Ovary (tissue), 9 donors: ENCODE measurements around the gene FLNB. TPM values are rescaled to one million over a fixed set of nuclear protein-coding genes. Genes with fewer than 3 reads are reported as not detected.

Experiments used
- DNase-seq, 5 donors: peaks; one replicate each; pipeline ENCODE4 v3.0.0-alpha.2; 2019 to 2020
- H3K27ac ChIP-seq, 2 donors: fragments of 200-600 bp; one replicate each; pipeline versions ENCODE4 v1.5.1 to v1.8.0; 2019 to 2022
- H3K27me3 ChIP-seq: fragments of 200-600 bp; one replicate; pipeline ENCODE4 v1.8.0; 2022
- H3K36me3 ChIP-seq: fragments of 200-600 bp; sonication (generic); one replicate; pipeline ENCODE4 v1.5.1; 2019
- H3K4me1 ChIP-seq: one replicate; pipeline ENCODE4 v1.8.1; 2013; ENCODE audit warnings: mild to moderate bottlenecking, moderate library complexity; ENCODE audit not compliant: insufficient read depth
- H3K4me3 ChIP-seq: fragments of 200-600 bp; sonication (generic); one replicate; pipeline ENCODE4 v1.5.1; 2017
- H3K9me3 ChIP-seq, 2 donors: fragments of 200-600 bp in 1 of 2; sonication (generic) in 1 of 2; one replicate each; pipeline versions ENCODE4 v1.5.1 to v1.8.1; 2013 to 2019; ENCODE audit warnings: mild to moderate bottlenecking in 1 of 2, moderate library complexity in 1 of 2
- EP300 ChIP-seq: sonication (generic); formaldehyde crosslinking; IDR thresholded peaks from one replicate; pipeline ENCODE4 v1.6.1; 2017; ENCODE audit warnings: antibody characterized with exemption
- POLR2A ChIP-seq: fragments of 450-650 bp; IDR thresholded peaks from one replicate; pipeline ENCODE4 v1.6.1; 2017; ENCODE audit warnings: antibody characterized with exemption, mild to moderate bottlenecking, moderate library complexity
- WGBS, 3 donors: extraction: QIAGEN DNeasy Blood & Tissue Kit in 1 of 3; methylation state at CpG; one replicate each; pipeline versions ENCODE4 v1.1.5 to v1.1.7; 2013 to 2017; 5-methylcytosine and 5-hydroxymethylcytosine counted together
- intact Hi-C, 4 donors: fragments of 100-400 bp; cut with DNase I; formaldehyde crosslinking; loops; one replicate each; pipeline versions ENCODE4 v1.11.0 to v1.15.1; 2022 to 2023
- polyA plus RNA-seq, 2 donors: library from polyadenylated mRNA; stranded (reverse); fragments of 200-250 nt in 1 of 2; fragments of 350-450 nt in 1 of 2; fragmentation: Illumina TruSeq in 1 of 2; extraction: RNeasy Lipid Tissue Mini Kit (QIAGEN cat#74804) in 1 of 2; gene quantifications; one replicate each; pipeline ENCODE4 v1.2.3, GENCODE V29; 2013 to 2014
- total RNA-seq, 7 donors: library from RNA; depleted of rRNA in 2 of 7; stranded (reverse); fragments of >200 nt in 2 of 7; fragmentation: NEBNext Ultra II Directional in 3 of 7; extraction: Animal tissue kit (Norgen Biotek cat#: 25700) in 3 of 7; gene quantifications; one replicate each; pipeline versions ENCODE4 v1.1.0 to v1.2.4, GENCODE V29; 2016 to 2023
- TF ChIP-seq, protein P1 (sequence below), 3 donors: fragments of 450-650 bp in 2 of 3; fragments of 200-600 bp in 1 of 3; IDR thresholded peaks; one replicate each; pipeline versions ENCODE4 v1.5.1 to v1.8.0; 2016 to 2022; ENCODE audit warnings: antibody characterized with exemption in 3 of 3, mild to moderate bottlenecking in 1 of 3
- donor health status: DM: no; HTN: no; CAD: no; lungs with moderate emphysema.
- donor health status: DM: no; HTN: no; CAD: no.
- donor health status: Bipolar disorder and iron deficiency.
- donor health status: DM: yes; HTN: yes; CAD: no.
- donor health status: DM: no; HTN: no; CAD: no.
- donor health status: DM: yes; HTN: yes; CAD: no.

Gene FLNB
- total and polyA plus RNA-seq, 9 donors: 51.9 to 190 (median 126) TPM

DNA sequence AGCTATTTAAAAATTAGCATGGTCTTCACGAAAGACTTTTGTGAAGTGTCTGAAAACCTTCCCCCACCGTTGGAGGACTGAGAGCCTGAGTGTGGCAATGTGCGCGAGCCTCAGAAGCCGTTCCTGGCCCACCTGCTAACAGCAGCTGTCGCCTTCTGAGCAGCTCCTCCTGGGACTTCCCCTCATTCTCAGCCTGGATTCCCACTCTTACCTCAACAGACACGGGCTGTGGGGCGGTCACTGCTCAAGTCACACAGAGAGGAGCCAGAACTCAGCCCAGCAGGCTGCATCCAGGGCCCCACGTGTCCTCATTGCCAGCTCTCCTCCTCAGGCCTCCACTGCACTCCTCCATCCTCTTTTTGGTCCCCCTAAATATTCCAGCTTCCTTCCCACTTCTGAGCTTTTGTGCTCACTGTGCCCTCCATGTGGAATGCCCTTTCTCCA is 194.7 kb downstream of the FLNB start:
- TF ChIP-seq POLR2A: no peak
- Histone ChIP-seq H3K36me3 (no peaks in the 10 kb centered on the region), H3K27me3 (no peaks in the 10 kb centered on the region), H3K4me3 (no peak overlapping the region), H3K4me1 (peaks cover 4% of the 10 kb centered on the region), H3K9me3 (no peaks in the 10 kb centered on the region), H3K27ac (no peak overlapping the region)
- intact Hi-C loops: no loop called here
- DNase-seq: no peak
- WGBS, 3 donors: 84 to 91% (median 87%) methylated on average over 9 of the region's 9 CpGs

DNA sequence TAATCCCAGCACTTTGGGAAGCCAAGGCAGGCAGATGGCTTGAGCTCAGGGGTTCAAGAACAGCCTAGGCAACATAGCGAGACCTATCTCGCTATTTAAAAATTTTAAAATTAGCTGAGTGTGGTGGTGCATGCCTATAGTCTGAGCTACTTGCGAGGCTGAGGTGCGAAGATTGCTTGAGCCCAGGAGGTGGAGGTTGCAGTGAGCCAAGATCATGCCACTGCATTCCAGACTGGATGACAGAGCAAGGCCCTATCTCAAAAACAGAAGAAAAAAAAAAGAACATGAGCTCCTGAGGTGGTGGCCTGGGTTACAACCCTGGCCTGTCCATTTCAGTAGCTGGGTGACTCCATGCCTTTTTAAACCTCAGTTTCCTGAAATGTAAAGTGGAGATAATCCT is 195.3 kb downstream of the FLNB start:
- DNase-seq: no peak
- Histone ChIP-seq H3K4me3 (no peak overlapping the region), H3K36me3 (no peaks in the 10 kb centered on the region), H3K27ac (no peak overlapping the region), H3K27me3 (no peaks in the 10 kb centered on the region), H3K4me1 (peaks cover 1% of the 10 kb centered on the region), H3K9me3 (no peaks in the 10 kb centered on the region)
- 96 to 100% (median 96%) methylated on average over 4 of the region's 4 CpGs for WGBS, 3 donors
- TF ChIP-seq, protein P1, sequence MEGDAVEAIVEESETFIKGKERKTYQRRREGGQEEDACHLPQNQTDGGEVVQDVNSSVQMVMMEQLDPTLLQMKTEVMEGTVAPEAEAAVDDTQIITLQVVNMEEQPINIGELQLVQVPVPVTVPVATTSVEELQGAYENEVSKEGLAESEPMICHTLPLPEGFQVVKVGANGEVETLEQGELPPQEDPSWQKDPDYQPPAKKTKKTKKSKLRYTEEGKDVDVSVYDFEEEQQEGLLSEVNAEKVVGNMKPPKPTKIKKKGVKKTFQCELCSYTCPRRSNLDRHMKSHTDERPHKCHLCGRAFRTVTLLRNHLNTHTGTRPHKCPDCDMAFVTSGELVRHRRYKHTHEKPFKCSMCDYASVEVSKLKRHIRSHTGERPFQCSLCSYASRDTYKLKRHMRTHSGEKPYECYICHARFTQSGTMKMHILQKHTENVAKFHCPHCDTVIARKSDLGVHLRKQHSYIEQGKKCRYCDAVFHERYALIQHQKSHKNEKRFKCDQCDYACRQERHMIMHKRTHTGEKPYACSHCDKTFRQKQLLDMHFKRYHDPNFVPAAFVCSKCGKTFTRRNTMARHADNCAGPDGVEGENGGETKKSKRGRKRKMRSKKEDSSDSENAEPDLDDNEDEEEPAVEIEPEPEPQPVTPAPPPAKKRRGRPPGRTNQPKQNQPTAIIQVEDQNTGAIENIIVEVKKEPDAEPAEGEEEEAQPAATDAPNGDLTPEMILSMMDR (IDR thresholded peaks at IDR 0.05): no peak
- TF ChIP-seq POLR2A: no peak
- no peak for TF ChIP-seq EP300
- intact Hi-C loops: no loop called here

DNA sequence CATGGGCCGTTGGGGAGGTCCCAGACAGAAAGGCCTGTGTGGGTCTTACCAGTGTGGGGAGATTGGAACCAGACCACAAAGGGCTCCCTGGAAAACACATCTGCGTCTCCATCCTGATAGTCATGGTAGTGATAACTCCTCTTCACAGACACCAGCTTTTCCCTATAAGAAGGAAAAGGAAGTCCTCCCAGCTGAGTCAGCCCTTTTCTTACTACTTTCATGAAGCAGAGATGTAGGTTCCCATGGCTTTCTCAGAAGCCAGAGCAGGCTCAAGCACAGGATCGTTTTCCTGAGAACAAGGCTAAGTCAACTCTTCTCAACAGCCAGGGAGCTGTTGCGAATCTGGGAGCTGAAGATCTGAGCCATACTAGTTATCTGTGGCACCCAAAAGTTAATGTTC is 196.5 kb downstream of the FLNB start:
- no peaks in the 10 kb centered on the region for H3K9me3 ChIP-seq
- no peak overlapping the region for H3K27ac ChIP-seq
- TF ChIP-seq POLR2A (no peak), EP300 (no peak)
- TF ChIP-seq, protein P1 (IDR thresholded peaks at IDR 0.05): no peak
- H3K36me3 ChIP-seq: no peaks in the 10 kb centered on the region
- H3K4me3 ChIP-seq: no peak overlapping the region
- no peaks in the 10 kb centered on the region for H3K4me1 ChIP-seq
- WGBS, 3 donors: 85 to 93% (median 87%) methylated on average over 4 of the region's 4 CpGs
- H3K27me3 ChIP-seq: no peaks in the 10 kb centered on the region
- no peak for DNase-seq
- intact Hi-C loops: no loop called here

DNA sequence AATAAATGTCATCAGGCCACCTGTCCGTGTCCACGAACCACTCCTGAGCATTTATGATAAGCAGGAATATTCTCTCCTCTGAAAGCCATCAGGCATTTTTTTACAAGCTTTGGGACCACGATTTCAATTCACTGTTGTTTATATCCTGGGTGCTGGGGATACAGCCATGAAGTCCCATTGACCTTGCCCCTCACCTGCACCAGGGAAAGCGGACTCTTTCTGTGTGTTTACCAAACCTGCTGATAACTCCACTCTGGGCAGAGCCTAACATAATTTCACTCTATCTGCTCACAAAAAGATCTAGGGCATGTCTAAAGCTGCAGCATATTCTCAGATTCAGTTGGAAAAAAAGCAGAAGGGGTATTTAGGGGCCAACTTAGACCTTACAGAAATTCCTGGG is 197.8 kb downstream of the FLNB start:
- no peak overlapping the region for H3K4me3 ChIP-seq
- H3K27me3 ChIP-seq: no peaks in the 10 kb centered on the region
- 72 to 79% (median 75%) methylated on average over 4 of the region's 4 CpGs for WGBS, 3 donors
- no peaks in the 10 kb centered on the region for H3K4me1 ChIP-seq
- no peaks in the 10 kb centered on the region for H3K9me3 ChIP-seq
- intact Hi-C loops: no loop called here
- no peak overlapping the region for H3K27ac ChIP-seq
- TF ChIP-seq, protein P1 (IDR thresholded peaks at IDR 0.05): no peak
- TF ChIP-seq EP300 (no peak), POLR2A (no peak)
- DNase-seq: no peak
- H3K36me3 ChIP-seq: no peaks in the 10 kb centered on the region

DNA sequence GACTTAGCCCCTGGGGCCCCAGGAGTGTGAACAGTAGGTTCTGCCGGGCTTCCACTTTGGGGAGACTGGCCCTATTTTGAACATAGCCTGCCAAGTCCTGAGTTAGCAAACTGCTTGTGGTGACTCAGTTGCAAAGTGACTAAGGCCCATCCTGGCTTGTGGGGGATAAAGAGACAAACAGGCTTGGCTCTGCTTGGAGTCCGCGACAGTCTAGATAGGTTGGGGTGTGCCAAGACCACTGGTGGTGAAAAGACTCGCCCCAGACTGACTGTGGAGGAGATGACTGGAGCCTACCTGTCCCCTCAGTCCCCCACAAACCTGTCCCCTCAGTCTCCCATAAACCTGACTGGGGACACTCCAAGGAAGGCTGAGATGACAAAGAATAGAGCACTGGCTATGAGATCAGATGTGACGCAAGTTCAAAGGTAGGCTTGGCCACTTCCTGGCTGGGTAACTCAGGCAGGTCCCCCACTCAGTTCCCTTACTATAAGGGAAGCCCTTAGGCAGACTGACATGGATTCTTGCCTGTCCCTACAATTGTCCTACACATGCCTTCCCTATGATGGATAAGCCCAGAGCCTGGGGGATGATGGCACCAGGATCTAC is 198.3 kb downstream of the FLNB start:
- no peak overlapping the region for H3K27ac ChIP-seq

More for the DNA sequence above, 198.3 kb downstream of the FLNB start:
- H3K27me3 ChIP-seq: no peaks in the 10 kb centered on the region
- 84 to 89% (median 88%) methylated on average over 5 of the region's 5 CpGs for WGBS, 3 donors
- H3K4me3 ChIP-seq: no peak overlapping the region
- DNase-seq: no peak
- H3K4me1 ChIP-seq: no peaks in the 10 kb centered on the region
- TF ChIP-seq, protein P1 (IDR thresholded peaks at IDR 0.05): no peak
- TF ChIP-seq EP300: no peak
- TF ChIP-seq POLR2A: no peak
- no peaks in the 10 kb centered on the region for H3K36me3 ChIP-seq
- intact Hi-C loops: no loop called here
- H3K9me3 ChIP-seq: no peaks in the 10 kb centered on the region
